Measurements from ENCODE around the gene LRIT3. TPM values are rescaled to one million over a fixed set of nuclear protein-coding genes. Genes with fewer than 3 reads are reported as not detected.

The LRIT3 gene
- total and polyA plus RNA-seq, 4 donors, result 0.03 to 0.08 (median 0.07) TPM; not detected in 1

GRCh38 chr4:109921384-109921808 lies 73.5 kb downstream of the LRIT3 start:
- no peak overlapping the region for H3K4me3 ChIP-seq (ENCODE audit: low read depth in 1 of 3, low read length in 3 of 3)
- no peaks in the 10 kb centered on the region for H3K27me3 ChIP-seq (ENCODE audit: control insufficient read depth in 4 of 4, insufficient read depth in 4 of 4, low read length in 3 of 4)
- H3K9me3 ChIP-seq (ENCODE audit: control insufficient read depth in 4 of 4, low read length in 3 of 4), result no peaks in the 10 kb centered on the region
- no peaks in the 10 kb centered on the region for H3K4me1 ChIP-seq (ENCODE audit: control insufficient read depth in 4 of 4, insufficient read depth in 4 of 4, low read length in 3 of 4)
- DNase-seq (ENCODE audit: low spot score), result no peak
- H3K36me3 ChIP-seq (ENCODE audit: control insufficient read depth in 4 of 4, insufficient read depth in 3 of 4, low read depth in 1 of 4, low read length in 3 of 4), result no peaks in the 10 kb centered on the region
- TF ChIP-seq GABPA (IDR thresholded peaks at IDR 0.05 in 1 of 2, conservative IDR thresholded peaks at IDR 0.05 in 1 of 2) (no peak), REST (IDR thresholded peaks at IDR 0.05) (no peak), TAF1 (conservative IDR thresholded peaks at IDR 0.05) (no peak), ZBTB33 (IDR thresholded peaks at IDR 0.05) (no peak), YY1 (IDR thresholded peaks at IDR 0.05) (no peak), HNF4G (IDR thresholded peaks at IDR 0.05) (no peak), ATF3 (IDR thresholded peaks at IDR 0.05) (no peak), RXRA (IDR thresholded peaks at IDR 0.05) (no peak), MAX (IDR thresholded peaks at IDR 0.05) (no peak), NR2F2 (IDR thresholded peaks at IDR 0.05) (no peak), SP1 (IDR thresholded peaks at IDR 0.05) (no peak), FOXA1 (IDR thresholded peaks at IDR 0.05) (no peak), RAD21 (IDR thresholded peaks at IDR 0.05) (no peak)
- H3K9ac ChIP-seq (ENCODE audit: low read depth in 1 of 2, low read length in 2 of 2), result no peak overlapping the region
- no peak overlapping the region for H3K27ac ChIP-seq (ENCODE audit: low read depth in 1 of 2, low read length in 2 of 2)
- 78% methylated on average over 1 of the region's 1 CpG for WGBS

Other genes starting within 250 kb of the LRIT3 start
- 10 to 100 TPM; 18.5 to 20.9 TPM for gene CASP6, start 144.7 kb upstream of the LRIT3 start, total RNA-seq
- gene CASP6, start 144.7 kb upstream of the LRIT3 start, polyA plus RNA-seq, result 10 to 100 TPM; 14.9 to 20.4 TPM
- gene PLA2G12A, start 118.0 kb upstream of the LRIT3 start, total RNA-seq, result 10 to 100 TPM; 11.3 to 28.9 TPM
- 10 to 100 TPM; 29.9 to 57.7 TPM for gene PLA2G12A, start 118.0 kb upstream of the LRIT3 start, polyA plus RNA-seq
- gene CFI, start 46.1 kb upstream of the LRIT3 start, total RNA-seq, result 100 to 1,000 TPM; 232 to 598 TPM
- gene CFI, start 46.1 kb upstream of the LRIT3 start, polyA plus RNA-seq, result 100 to 1,000 TPM; 410 to 589 TPM
- 1 to 10 TPM; 1.5 to 7.2 TPM for gene GAR1, start 32.3 kb upstream of the LRIT3 start, total RNA-seq
- gene GAR1, start 32.3 kb upstream of the LRIT3 start, polyA plus RNA-seq, result 1 to 10 TPM; 4.5 to 7.7 TPM
- under 1 TPM; 0.05 to 0.08 TPM for gene RRH, start 20.1 kb upstream of the LRIT3 start, total RNA-seq
- gene RRH, start 20.1 kb upstream of the LRIT3 start, polyA plus RNA-seq, result under 1 TPM in 1 of 2 donors, not detected in 1; 0.05 TPM
- gene EGF, start 64.8 kb downstream of the LRIT3 start, total RNA-seq, result under 1 TPM in 1 of 2 donors, not detected in 1; 0.65 TPM
- not detected for gene EGF, start 64.8 kb downstream of the LRIT3 start, polyA plus RNA-seq

Data from liver (tissue), 9 donors.